ENCODE measurements around the gene ARHGAP28.

GRCh38 chr18:6950641-6951040, 221.1 kb downstream of the ARHGAP28 start:
- TF ChIP-seq CTCF (IDR thresholded peaks at IDR 0.05; ENCODE audit: insufficient read depth, low read length) (no peak), POLR2AphosphoS5 (IDR thresholded peaks at IDR 0.05; ENCODE audit: low read depth) (no peak), REST (IDR thresholded peaks at IDR 0.05; ENCODE audit: insufficient replicate concordance, low read depth) (no peak), GABPA (IDR thresholded peaks at IDR 0.05; ENCODE audit: low read depth) (no peak)
